Measurements from ENCODE around the gene TOGARAM1. TPM values are rescaled to one million over a fixed set of nuclear protein-coding genes. Genes with fewer than 3 reads are reported as not detected.

Gene TOGARAM1
- polyA plus RNA-seq, 1 experiment, result 13.2 TPM

GRCh38 chr14:44966601-44967336 is 4.8 kb downstream of the TOGARAM1 start:
- H3K27me3 ChIP-seq (ENCODE audit: control insufficient read depth, insufficient read depth, low read length), result no peaks in the 10 kb centered on the region
- POLR2A ChIA-PET, result no interaction called here
- H3K27ac ChIP-seq (ENCODE audit: low read depth, low read length), result no peak overlapping the region
- TF ChIP-seq CTCF (IDR thresholded peaks at IDR 0.05; ENCODE audit: low read depth, low read length), result no peak
- no peaks in the 10 kb centered on the region; the same call in 1 of the 2 replicates for H3K9me3 ChIP-seq (ENCODE audit: control insufficient read depth, insufficient read depth, low read length)
- H3K4me3 ChIP-seq (ENCODE audit: low read depth, low read length), result peak overlapping the region; percentile 45
- no peak for DNase-seq (ENCODE audit: low read depth, low spot score)
- CTCF ChIA-PET, result no interaction called here

- no peak for TF ChIP-seq CTCF (IDR thresholded peaks at IDR 0.05; ENCODE audit: low read depth, low read length)
- CTCF ChIA-PET, result no interaction called here
- Histone ChIP-seq H3K27ac (ENCODE audit: low read depth, low read length) (no peak overlapping the region), H3K27me3 (ENCODE audit: control insufficient read depth, insufficient read depth, low read length) (no peaks in the 10 kb centered on the region), H3K4me3 (ENCODE audit: low read depth, low read length) (no peak overlapping the region), H3K9me3 (ENCODE audit: control insufficient read depth, insufficient read depth, low read length) (no peaks in the 10 kb centered on the region; the same call in 1 of the 2 replicates)
- POLR2A ChIA-PET, result no interaction called here
- DNase-seq (ENCODE audit: low read depth, low spot score), result no peak
These were observed 6.7 kb downstream of the TOGARAM1 start for GRCh38 chr14:44968714-44969113.

GRCh38 chr14:44970907-44971306 is 8.9 kb downstream of the TOGARAM1 start:
- no peak for TF ChIP-seq CTCF (IDR thresholded peaks at IDR 0.05; ENCODE audit: low read depth, low read length)
- Histone ChIP-seq H3K4me3 (ENCODE audit: low read depth, low read length) (no peak overlapping the region), H3K9me3 (ENCODE audit: control insufficient read depth, insufficient read depth, low read length) (no peaks in the 10 kb centered on the region; the same call in 1 of the 2 replicates), H3K27ac (ENCODE audit: low read depth, low read length) (no peak overlapping the region), H3K27me3 (ENCODE audit: control insufficient read depth, insufficient read depth, low read length) (no peaks in the 10 kb centered on the region)
- ChIA-PET POLR2A (no interaction called here), CTCF (no interaction called here)
- DNase-seq (ENCODE audit: low read depth, low spot score), result no peak

- TF ChIP-seq CTCF (IDR thresholded peaks at IDR 0.05; ENCODE audit: low read depth, low read length), result no peak
- ChIA-PET CTCF (no interaction called here), POLR2A (no interaction called here)
- Histone ChIP-seq H3K27ac (ENCODE audit: low read depth, low read length) (no peak overlapping the region), H3K27me3 (ENCODE audit: control insufficient read depth, insufficient read depth, low read length) (no peaks in the 10 kb centered on the region), H3K9me3 (ENCODE audit: control insufficient read depth, insufficient read depth, low read length) (no peaks in the 10 kb centered on the region; the same call in 1 of the 2 replicates), H3K4me3 (ENCODE audit: low read depth, low read length) (no peak overlapping the region)
- DNase-seq (ENCODE audit: low read depth, low spot score), result no peak
These were observed 9.5 kb downstream of the TOGARAM1 start for GRCh38 chr14:44971459-44971858.

GRCh38 chr14:44979273-44979672 is 17.3 kb downstream of the TOGARAM1 start:
- Histone ChIP-seq H3K27ac (ENCODE audit: low read depth, low read length) (no peak overlapping the region), H3K9me3 (ENCODE audit: control insufficient read depth, insufficient read depth, low read length) (no peaks in the 10 kb centered on the region), H3K4me3 (ENCODE audit: low read depth, low read length) (no peak overlapping the region), H3K27me3 (ENCODE audit: control insufficient read depth, insufficient read depth, low read length) (no peaks in the 10 kb centered on the region)
- TF ChIP-seq CTCF (IDR thresholded peaks at IDR 0.05; ENCODE audit: low read depth, low read length), result no peak
- ChIA-PET POLR2A (no interaction called here), CTCF (no interaction called here)
- DNase-seq (ENCODE audit: low read depth, low spot score), result no peak

Data from AG04450 (cell line).